Bronchial epithelial cell (primary cell): ENCODE measurements around the gene TRPV5. TPM values are rescaled to one million over a fixed set of nuclear protein-coding genes. Genes with fewer than 3 reads are reported as not detected.

Source experiments
- DNase-seq: peaks from one replicate; pipeline ENCODE4 v3.0.0-alpha.2; 2010; ENCODE audit warnings: low read depth
- FAIRE-seq: peaks from 2 replicates; lab custom pipeline; 2011; peaks lifted over from hg19 to GRCh38; lab: Jason Lieb, UNC
- H3K27me3 ChIP-seq: 2 replicates; pipeline ENCODE4 v1.5.1; 2011; ENCODE audit warnings: low read length; ENCODE audit not compliant: control insufficient read depth, insufficient read depth
- H3K36me3 ChIP-seq: 2 replicates; pipeline ENCODE4 v1.5.1; 2011; ENCODE audit warnings: low read length; ENCODE audit not compliant: control insufficient read depth, insufficient read depth
- H3K4me3 ChIP-seq: 2 replicates; pipeline ENCODE4 v1.5.1; 2011; ENCODE audit warnings: mild to moderate bottlenecking, low read depth, low read length, control low read depth
- total RNA-seq: library from RNA; depleted of rRNA; stranded (reverse); fragments of >200 nt; gene quantifications from 2 replicates; pipeline ENCODE4 v1.2.1, GENCODE V29; 2014
- TF ChIP-seq, protein P1 (sequence below): IDR thresholded peaks from 2 replicates; pipeline ENCODE4 v1.5.1; 2011; ENCODE audit warnings: mild to moderate bottlenecking, moderate library complexity, low read length, control low read depth, inconsistent platforms; ENCODE audit not compliant: insufficient read depth, severe bottlenecking

The TRPV5 gene
- total RNA-seq, 1 donor from 2014 or later = not detected

DNA sequence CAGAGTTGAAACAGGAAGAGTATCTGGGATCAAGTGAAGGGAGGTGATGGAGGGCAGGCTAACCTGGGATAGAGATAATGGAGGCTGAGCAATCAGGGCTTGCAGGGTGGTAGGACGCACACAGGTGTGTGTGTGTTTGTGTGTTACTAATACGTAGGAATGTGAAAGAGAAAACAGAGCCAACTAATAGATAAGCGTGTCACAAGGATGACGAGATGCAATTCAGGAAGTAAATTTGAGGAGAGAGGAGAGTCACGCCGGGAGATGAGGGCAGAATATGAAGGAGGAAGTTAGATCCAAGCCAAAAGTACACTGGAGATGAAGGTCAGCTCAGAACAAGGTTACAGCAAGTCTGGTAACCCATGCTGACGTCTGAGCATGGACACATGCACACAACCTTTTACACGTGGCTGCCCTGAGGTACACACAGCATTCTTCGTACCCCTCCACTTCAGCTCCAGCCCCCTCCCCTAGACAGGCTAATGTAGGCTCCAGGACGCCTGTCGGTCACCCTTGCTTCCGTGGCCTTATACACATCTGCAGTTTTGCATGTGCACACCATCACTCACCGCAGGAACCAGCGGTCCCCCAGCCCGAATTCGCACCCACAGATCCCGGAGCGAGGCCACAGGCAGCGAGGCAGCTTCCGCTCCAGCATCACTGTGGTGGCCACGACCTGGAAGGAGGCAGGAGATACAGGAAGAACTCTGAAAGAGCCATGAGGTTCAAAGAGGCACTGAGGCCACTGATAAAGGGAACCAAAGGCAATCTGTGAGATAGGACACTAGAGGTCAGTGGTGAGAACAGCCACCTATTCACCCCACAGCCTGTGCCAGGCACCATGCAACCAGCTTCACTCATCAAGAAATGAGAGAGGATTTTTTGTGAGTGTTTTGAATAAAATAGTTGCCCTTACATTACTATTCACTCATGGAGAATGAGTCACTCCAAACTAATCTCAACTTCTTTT, 24.3 kb downstream of the TRPV5 start:
- Histone ChIP-seq H3K36me3 (no peaks in the 10 kb centered on the region), H3K27me3 (no peaks in the 10 kb centered on the region), H3K4me3 (no peak overlapping the region)
- DNase-seq (peak; percentile 67), FAIRE-seq (no peak)
- TF ChIP-seq, protein P1, sequence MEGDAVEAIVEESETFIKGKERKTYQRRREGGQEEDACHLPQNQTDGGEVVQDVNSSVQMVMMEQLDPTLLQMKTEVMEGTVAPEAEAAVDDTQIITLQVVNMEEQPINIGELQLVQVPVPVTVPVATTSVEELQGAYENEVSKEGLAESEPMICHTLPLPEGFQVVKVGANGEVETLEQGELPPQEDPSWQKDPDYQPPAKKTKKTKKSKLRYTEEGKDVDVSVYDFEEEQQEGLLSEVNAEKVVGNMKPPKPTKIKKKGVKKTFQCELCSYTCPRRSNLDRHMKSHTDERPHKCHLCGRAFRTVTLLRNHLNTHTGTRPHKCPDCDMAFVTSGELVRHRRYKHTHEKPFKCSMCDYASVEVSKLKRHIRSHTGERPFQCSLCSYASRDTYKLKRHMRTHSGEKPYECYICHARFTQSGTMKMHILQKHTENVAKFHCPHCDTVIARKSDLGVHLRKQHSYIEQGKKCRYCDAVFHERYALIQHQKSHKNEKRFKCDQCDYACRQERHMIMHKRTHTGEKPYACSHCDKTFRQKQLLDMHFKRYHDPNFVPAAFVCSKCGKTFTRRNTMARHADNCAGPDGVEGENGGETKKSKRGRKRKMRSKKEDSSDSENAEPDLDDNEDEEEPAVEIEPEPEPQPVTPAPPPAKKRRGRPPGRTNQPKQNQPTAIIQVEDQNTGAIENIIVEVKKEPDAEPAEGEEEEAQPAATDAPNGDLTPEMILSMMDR = peak; percentile 49

DNA sequence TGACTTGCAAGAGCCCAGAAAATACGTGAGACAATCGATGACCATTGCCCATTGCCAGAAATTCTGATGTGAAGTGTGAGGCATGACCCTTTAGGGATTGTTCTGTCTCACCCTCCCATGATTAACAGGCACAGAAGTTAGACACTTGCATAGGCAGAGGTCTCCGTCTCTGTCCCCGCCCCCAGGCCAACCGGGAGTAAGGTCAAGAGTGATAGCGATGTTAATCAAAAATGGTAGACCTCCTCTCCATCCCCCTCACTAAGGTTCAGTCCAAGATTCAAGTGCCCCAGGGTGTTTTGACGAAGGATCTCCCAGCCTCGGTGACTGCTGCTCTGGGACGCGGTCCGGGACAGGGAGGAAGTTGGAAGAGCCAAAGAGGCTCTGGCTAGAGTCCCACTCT, 25.3 kb downstream of the TRPV5 start:
- H3K36me3 ChIP-seq = no peaks in the 10 kb centered on the region
- FAIRE-seq (no peak), DNase-seq (no peak)
- no peaks in the 10 kb centered on the region for H3K27me3 ChIP-seq
- no peak overlapping the region for H3K4me3 ChIP-seq
- TF ChIP-seq, protein P1 = no peak

DNA sequence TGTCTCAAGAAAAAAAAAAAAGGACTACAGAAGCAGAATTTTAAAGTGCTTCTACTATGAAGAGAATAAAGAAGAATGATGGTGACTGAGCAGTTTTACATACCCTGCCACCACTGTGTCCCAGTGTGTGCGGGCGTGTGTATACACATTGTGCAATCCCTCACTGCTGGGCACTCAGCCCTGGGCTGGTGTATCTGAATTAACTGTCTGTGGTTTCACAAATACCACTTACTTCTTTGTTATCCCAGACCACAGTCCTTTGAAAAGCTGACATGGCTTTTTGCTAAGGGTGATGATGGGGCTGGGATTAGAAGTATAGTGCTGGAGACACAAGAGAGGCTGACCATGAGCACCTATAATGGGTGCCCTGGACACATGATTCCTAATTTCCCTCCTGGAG, 26.9 kb downstream of the TRPV5 start:
- TF ChIP-seq, protein P1 = no peak
- no peaks in the 10 kb centered on the region for H3K27me3 ChIP-seq
- no peak overlapping the region for H3K4me3 ChIP-seq
- DNase-seq (no peak), FAIRE-seq (no peak)
- no peaks in the 10 kb centered on the region for H3K36me3 ChIP-seq

DNA sequence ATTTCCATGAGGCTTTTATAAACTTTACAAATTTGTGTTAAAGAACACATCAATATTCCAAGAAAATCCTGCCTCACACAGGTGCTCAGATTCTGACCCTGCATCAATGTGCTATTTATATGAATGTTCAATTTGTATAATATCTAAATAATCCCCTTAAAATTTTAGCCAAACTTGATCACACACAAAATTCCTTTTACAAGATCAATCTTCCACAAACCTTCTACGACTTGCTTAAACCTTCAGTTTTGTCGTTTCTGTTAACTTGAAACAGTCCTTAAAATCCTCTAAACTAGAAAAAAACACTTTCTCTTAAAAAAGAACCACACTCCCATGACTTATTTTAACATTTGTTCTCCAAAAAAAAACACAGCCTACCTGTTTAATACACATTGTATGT, 27.8 kb downstream of the TRPV5 start:
- FAIRE-seq (no peak), DNase-seq (no peak)
- Histone ChIP-seq H3K27me3 (no peaks in the 10 kb centered on the region), H3K36me3 (no peaks in the 10 kb centered on the region), H3K4me3 (no peak overlapping the region)
- TF ChIP-seq, protein P1 = no peak

DNA sequence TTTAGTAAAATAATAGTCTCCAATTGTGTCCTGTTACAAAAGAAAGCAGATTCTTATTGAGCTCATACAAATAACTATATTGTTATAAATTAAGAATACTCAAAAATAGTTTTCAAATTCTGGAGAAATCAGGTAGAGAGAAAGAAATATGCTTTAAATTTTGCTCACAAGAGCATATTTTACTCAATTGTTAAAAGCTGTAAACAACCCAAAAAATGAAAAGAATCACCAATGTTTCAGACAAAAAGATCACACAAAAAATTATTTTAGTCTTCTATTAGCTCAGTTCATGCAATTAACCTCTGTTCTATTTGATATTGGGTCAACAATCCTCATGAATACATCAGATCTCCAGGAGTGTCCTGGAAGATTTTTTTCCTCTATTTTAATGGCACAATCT, 29.4 kb downstream of the TRPV5 start:
- DNase-seq = no peak
- FAIRE-seq = no peak
- Histone ChIP-seq H3K27me3 (no peaks in the 10 kb centered on the region), H3K4me3 (no peak overlapping the region), H3K36me3 (no peaks in the 10 kb centered on the region)
- TF ChIP-seq, protein P1 = no peak
